ENCODE results near the gene ARPC5L. TPM values are rescaled to one million over a fixed set of nuclear protein-coding genes. Genes with fewer than 3 reads are reported as not detected.

The ARPC5L gene
- total RNA-seq, 2 donors from 2014 or later: 50.0 to 61.5 TPM

GRCh38 chr9:124885551-124885950 is 23.6 kb downstream of the ARPC5L start:
- Histone ChIP-seq H3K27ac (no peak overlapping the region), H3K9me3 (no peaks in the 10 kb centered on the region), H3K27me3 (no peaks in the 10 kb centered on the region), H3K4me1 (no peaks in the 10 kb centered on the region), H3K36me3 (peaks cover 5% of the 10 kb centered on the region), H3K9ac (ENCODE audit: low read depth in 2 of 2, low read length in 2 of 2) (no peak overlapping the region), H3K4me3 (no peak overlapping the region)
- no peak for DNase-seq
- intact Hi-C loops (cut with DNase I): no loop called here
- TF ChIP-seq CTCF (IDR thresholded peaks at IDR 0.05): no peak

- Histone ChIP-seq H3K9me3 (no peaks in the 10 kb centered on the region), H3K27ac (no peak overlapping the region), H3K36me3 (peaks cover 5% of the 10 kb centered on the region), H3K9ac (ENCODE audit: low read depth in 2 of 2, low read length in 2 of 2) (no peak overlapping the region), H3K4me1 (no peaks in the 10 kb centered on the region), H3K4me3 (no peak overlapping the region), H3K27me3 (no peaks in the 10 kb centered on the region)
- DNase-seq: no peak
- TF ChIP-seq CTCF (IDR thresholded peaks at IDR 0.05): no peak
- intact Hi-C loops (cut with DNase I): no loop called here
Observed at GRCh38 chr9:124886461-124886860, 24.5 kb downstream of the ARPC5L start.

GRCh38 chr9:124886866-124887492 is 25.0 kb downstream of the ARPC5L start:
- H3K9me3 ChIP-seq: no peaks in the 10 kb centered on the region
- intact Hi-C loops (cut with DNase I): no loop called here
- no peak overlapping the region for H3K4me3 ChIP-seq
- no peak for TF ChIP-seq CTCF (IDR thresholded peaks at IDR 0.05)
- peaks cover 5% of the 10 kb centered on the region for H3K36me3 ChIP-seq
- DNase-seq: no peak
- no peaks in the 10 kb centered on the region for H3K4me1 ChIP-seq
- H3K9ac ChIP-seq (ENCODE audit: low read depth in 2 of 2, low read length in 2 of 2): no peak overlapping the region
- no peaks in the 10 kb centered on the region for H3K27me3 ChIP-seq
- no peak overlapping the region for H3K27ac ChIP-seq

GRCh38 chr9:124887832-124888231 is 25.9 kb downstream of the ARPC5L start:
- intact Hi-C loops (cut with DNase I): no loop called here
- Histone ChIP-seq H3K27me3 (no peaks in the 10 kb centered on the region), H3K4me1 (no peaks in the 10 kb centered on the region), H3K27ac (no peak overlapping the region), H3K9me3 (no peaks in the 10 kb centered on the region), H3K9ac (ENCODE audit: low read depth in 2 of 2, low read length in 2 of 2) (no peak overlapping the region), H3K4me3 (no peak overlapping the region), H3K36me3 (peaks cover 5% of the 10 kb centered on the region)
- TF ChIP-seq CTCF (IDR thresholded peaks at IDR 0.05): no peak
- DNase-seq: no peak

- Histone ChIP-seq H3K27me3 (no peaks in the 10 kb centered on the region), H3K9me3 (no peaks in the 10 kb centered on the region), H3K4me3 (no peak overlapping the region), H3K36me3 (peaks cover 5% of the 10 kb centered on the region), H3K9ac (ENCODE audit: low read depth in 2 of 2, low read length in 2 of 2) (no peak overlapping the region), H3K4me1 (no peaks in the 10 kb centered on the region), H3K27ac (no peak overlapping the region)
- no peak for TF ChIP-seq CTCF (IDR thresholded peaks at IDR 0.05)
- DNase-seq: no peak
- intact Hi-C loops (cut with DNase I): no loop called here
Observed at GRCh38 chr9:124889006-124889405, 27.1 kb downstream of the ARPC5L start.
